Muscle of leg (tissue), 11 donors: ENCODE data around the gene ATP10D. TPM values are rescaled to one million over a fixed set of nuclear protein-coding genes. Genes with fewer than 3 reads are reported as not detected.

ENCODE experiments used
- DNase-seq: peaks from one replicate; pipeline ENCODE4 v3.0.0; 2013
- H3K27ac ChIP-seq: one replicate; pipeline ENCODE4 v1.5.1; 2013; ENCODE audit warnings: mild to moderate bottlenecking, low read length, control low read depth
- H3K27me3 ChIP-seq: one replicate; pipeline ENCODE4 v1.6.1; 2013; ENCODE audit warnings: low read length; ENCODE audit not compliant: control insufficient read depth, insufficient read depth
- H3K36me3 ChIP-seq: one replicate; pipeline ENCODE4 v1.6.1; 2013; ENCODE audit warnings: low read length; ENCODE audit not compliant: control insufficient read depth, insufficient read depth
- H3K4me1 ChIP-seq: one replicate; pipeline ENCODE4 v1.6.1; 2013; ENCODE audit warnings: low read length; ENCODE audit not compliant: control insufficient read depth, insufficient read depth
- H3K4me3 ChIP-seq: one replicate; pipeline ENCODE4 v1.5.1; 2013; ENCODE audit warnings: low read length, control low read depth
- H3K9me3 ChIP-seq: replicated peaks from 2 replicates; pipeline ENCODE4 v1.6.1; 2013; ENCODE audit warnings: low read depth, low read length; ENCODE audit not compliant: control insufficient read depth
- WGBS: methylation state at CpG from one replicate; pipeline ENCODE4 v1.1.5; 2013; ENCODE audit warnings: missing lambda C conversion rate; ENCODE audit not compliant: insufficient coverage; 5-methylcytosine and 5-hydroxymethylcytosine counted together
- polyA plus RNA-seq, 8 donors: library from polyadenylated mRNA; unstranded; fragments of 120-200 nt; gene quantifications; one replicate each; pipeline versions ENCODE4 v1.2.1 to v1.2.3, GENCODE V29; 2013; ENCODE audit warnings: inconsistent platforms in 1 of 8, low replicate concordance in 1 of 8; ENCODE audit not compliant: insufficient read length in 8 of 8, insufficient read depth in 1 of 8
- total RNA-seq: library from RNA; stranded (reverse); fragments of 120-200 nt; gene quantifications from one replicate; pipeline ENCODE4 v1.2.4, GENCODE V29; 2013

The ATP10D gene
- total and polyA plus RNA-seq, 9 donors = 8.3 to 17.1 (median 10.7) TPM

- Histone ChIP-seq H3K27me3 (no peaks in the 10 kb centered on the region), H3K36me3 (no peaks in the 10 kb centered on the region), H3K27ac (no peak overlapping the region), H3K9me3 (no peaks in the 10 kb centered on the region), H3K4me3 (no peak overlapping the region), H3K4me1 (peaks cover 4% of the 10 kb centered on the region)
- WGBS = 20% methylated on average over 1 of the region's 6 CpGs
- no peak for DNase-seq
Measured at GRCh38 chr4:47642191-47642830, 157.2 kb downstream of the ATP10D start.

Other genes starting within 250 kb of the ATP10D start
- 13.8 TPM for gene COMMD8, start 21.6 kb upstream of the ATP10D start, total RNA-seq
- 10 to 100 TPM; 15.1 to 19.1 (median 16.9) TPM for gene COMMD8, start 21.6 kb upstream of the ATP10D start, polyA plus RNA-seq